ENCODE results near the gene MKNK1. TPM values are rescaled to one million over a fixed set of nuclear protein-coding genes. Genes with fewer than 3 reads are reported as not detected.
"Not testable (repeated sequence)": the region's sequence is repeated elsewhere in the genome, so short reads cannot be mapped to it uniquely, and the experiment has no call there.

MKNK1 gene
- polyA plus RNA-seq (2013, experiment 1 of 2): 13.0 TPM
- 17.2 TPM for polyA plus RNA-seq (2013, experiment 2 of 2)

DNA sequence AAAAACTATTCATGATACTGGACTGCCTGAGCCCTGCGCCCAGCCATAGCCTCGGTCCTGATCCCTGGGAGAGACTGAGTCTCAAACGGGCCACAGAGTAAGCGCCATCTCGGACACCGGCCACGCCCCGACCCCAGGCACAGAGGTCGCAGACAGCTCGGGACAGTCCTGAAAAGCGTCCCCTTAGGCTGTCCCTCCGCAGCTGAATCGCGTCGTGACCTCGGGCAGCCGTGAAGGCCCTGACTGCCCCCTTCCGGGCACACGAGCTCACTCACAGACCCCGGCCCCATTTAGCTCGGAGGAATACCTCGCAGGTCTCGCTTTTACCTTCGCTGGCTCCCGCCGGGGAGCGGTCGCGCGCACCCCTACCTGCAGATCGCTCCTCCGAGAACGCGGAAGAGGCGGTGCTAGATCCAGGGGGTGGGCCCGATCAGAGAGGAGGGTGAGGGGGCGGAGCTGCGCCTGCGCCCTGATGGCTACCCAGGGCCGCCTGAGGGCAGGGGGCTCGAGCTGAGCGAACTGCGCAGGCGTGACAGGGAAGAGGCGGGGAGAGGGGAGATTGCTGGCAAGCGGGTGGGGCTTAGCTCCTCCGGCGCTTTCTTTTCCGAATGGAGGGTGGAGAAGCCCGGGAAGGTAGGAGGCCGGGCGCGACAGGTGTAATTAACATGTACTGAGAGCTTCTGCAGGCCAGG lies at the start of gene MKNK1:
TSS of gene MKNK1 (minus strand) at position 411 of the 692 bp plus-strand sequence. CDS start 20,941 bp downstream, outside the sequence.
- Histone ChIP-seq H3K27me3 (ENCODE audit: insufficient read depth, low read length) (no peaks in the 10 kb centered on the region), H3K36me3 (ENCODE audit: insufficient read depth, low read length) (peaks cover 3% of the 10 kb centered on the region; the same call in 1 of the 2 replicates), H3K9ac (ENCODE audit: low read depth, low read length) (peak within 1 kb of the TSS; percentile 61), H3K4me1 (ENCODE audit: insufficient read depth, low read length) (peaks cover 13% of the 10 kb centered on the region), H3K9me3 (ENCODE audit: insufficient read depth, low read depth, low read length) (no peaks in the 10 kb centered on the region), H3K27ac (ENCODE audit: low read depth, low read length) (no peak within 1 kb of the TSS; the same call in 1 of the 2 replicates), H3K4me3 (ENCODE audit: low read length) (peak within 1 kb of the TSS; percentile 68)
- under 1% methylated on average over 53 of the region's 53 CpGs for WGBS

DNA sequence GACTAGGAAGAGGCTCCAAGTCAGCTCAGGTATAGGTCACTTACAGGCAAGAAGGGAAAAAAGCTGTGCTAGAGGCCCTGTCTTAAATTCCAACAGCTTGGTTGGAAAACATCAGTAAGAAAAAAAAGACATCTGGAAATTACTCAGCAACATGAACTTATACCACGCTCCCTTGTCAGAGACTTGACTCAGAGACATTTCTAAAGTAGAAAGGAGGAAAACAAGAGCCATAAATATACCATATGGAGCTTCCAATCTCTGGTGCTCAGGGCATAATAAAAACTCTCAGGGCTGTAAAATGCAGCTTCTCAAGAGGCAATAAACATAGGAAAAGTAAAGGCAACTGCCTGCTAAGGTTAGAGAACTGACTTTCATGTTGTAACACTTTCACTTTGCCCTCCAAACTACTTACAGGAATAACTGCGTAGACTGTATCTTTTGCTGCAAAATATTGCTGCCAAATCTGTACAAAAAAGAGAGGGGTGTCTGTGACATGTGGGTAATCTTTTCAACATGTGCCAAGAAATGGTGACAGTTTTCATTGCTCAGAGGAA lies 49.4 kb upstream of the MKNK1 start:
- Histone ChIP-seq H3K27ac (ENCODE audit: low read depth, low read length) (no peak overlapping the region), H3K4me3 (ENCODE audit: low read length) (no peak overlapping the region), H3K9me3 (ENCODE audit: insufficient read depth, low read depth, low read length) (peaks cover 13% of the 10 kb centered on the region; the same call in 1 of the 2 replicates), H3K4me1 (ENCODE audit: insufficient read depth, low read length) (no peaks in the 10 kb centered on the region), H3K27me3 (ENCODE audit: insufficient read depth, low read length) (no peaks in the 10 kb centered on the region), H3K36me3 (ENCODE audit: insufficient read depth, low read length) (peaks cover 82% of the 10 kb centered on the region), H3K9ac (ENCODE audit: low read depth, low read length) (no peak overlapping the region)
- WGBS: 94% methylated on average over 2 of the region's 2 CpGs

DNA sequence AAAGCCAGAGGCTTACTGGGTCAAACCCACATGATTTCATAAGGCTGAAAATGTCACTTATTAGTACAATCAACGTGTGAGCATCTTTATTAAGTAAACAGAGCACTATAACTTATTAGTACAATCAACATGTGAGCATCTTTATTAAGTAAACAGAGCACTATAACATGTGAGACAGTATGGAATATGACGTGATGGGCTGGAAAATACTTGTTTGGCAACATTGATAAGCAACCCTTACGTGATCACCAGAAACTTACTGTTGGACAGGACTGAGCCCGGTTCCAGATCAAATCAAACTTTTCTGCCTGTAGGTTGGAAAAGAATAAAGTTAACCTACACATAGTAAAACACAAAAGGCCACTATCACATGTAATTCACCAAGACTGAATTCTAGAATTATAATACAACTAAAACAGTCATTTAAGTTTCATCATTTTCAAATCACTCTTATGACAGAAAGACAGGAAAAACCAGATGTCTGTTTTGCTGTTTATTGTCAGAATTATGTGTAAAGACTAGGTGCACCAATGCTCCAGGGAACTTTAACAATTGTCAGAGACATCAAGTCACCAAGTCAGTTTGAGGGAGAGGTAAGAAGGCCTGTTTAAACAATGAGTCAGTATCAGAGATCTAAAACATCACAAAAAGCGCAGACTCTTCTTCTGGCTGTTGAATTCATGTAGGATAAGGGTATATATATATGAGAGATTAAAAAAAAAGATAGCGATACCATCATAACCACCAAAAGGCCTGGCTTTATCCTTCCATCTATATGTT lies 48.4 kb upstream of the MKNK1 start:
- no peak overlapping the region for H3K27ac ChIP-seq (ENCODE audit: low read depth, low read length)
- H3K9ac ChIP-seq (ENCODE audit: low read depth, low read length): no peak overlapping the region
- H3K4me1 ChIP-seq (ENCODE audit: insufficient read depth, low read length): no peaks in the 10 kb centered on the region
- no peaks in the 10 kb centered on the region for H3K27me3 ChIP-seq (ENCODE audit: insufficient read depth, low read length)
- H3K9me3 ChIP-seq (ENCODE audit: insufficient read depth, low read depth, low read length): peaks cover 13% of the 10 kb centered on the region; the same call in 1 of the 2 replicates
- 98% methylated on average over 4 of the region's 6 CpGs for WGBS
- peaks cover 79% of the 10 kb centered on the region for H3K36me3 ChIP-seq (ENCODE audit: insufficient read depth, low read length)
- H3K4me3 ChIP-seq (ENCODE audit: low read length): no peak overlapping the region

GRCh38 chr1:46651152-46651551 lies 47.1 kb upstream of the MKNK1 start:
- 100% methylated on average over 1 of the region's 3 CpGs for WGBS
- not testable (repeated sequence) for H3K27me3 ChIP-seq (ENCODE audit: insufficient read depth, low read length); H3K4me3 ChIP-seq (ENCODE audit: low read length); H3K27ac ChIP-seq (ENCODE audit: low read depth, low read length); H3K9ac ChIP-seq (ENCODE audit: low read depth, low read length); H3K4me1 ChIP-seq (ENCODE audit: insufficient read depth, low read length)
- Histone ChIP-seq H3K9me3 (ENCODE audit: insufficient read depth, low read depth, low read length) (peaks cover 13% of the 10 kb centered on the region; the same call in 1 of the 2 replicates), H3K36me3 (ENCODE audit: insufficient read depth, low read length) (peaks cover 79% of the 10 kb centered on the region)

DNA sequence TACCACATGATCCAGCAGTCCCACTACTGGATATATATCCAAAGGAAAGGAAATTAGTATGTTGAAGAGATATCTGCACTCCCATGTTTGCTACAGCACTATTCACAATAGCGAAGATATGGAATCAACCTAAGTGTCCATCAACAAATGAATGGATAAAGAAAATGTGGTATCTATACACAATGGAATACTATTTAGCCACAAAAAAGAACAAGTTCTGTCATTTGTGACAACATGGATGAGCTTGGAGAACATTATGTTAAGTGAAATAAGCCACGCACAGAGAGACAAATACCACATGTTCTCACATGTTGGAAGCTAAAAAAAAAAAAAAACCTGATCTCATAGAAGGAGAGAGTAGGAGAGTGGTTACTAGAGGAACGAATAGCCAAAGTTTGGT lies 46.4 kb upstream of the MKNK1 start:
- Histone ChIP-seq H3K4me1 (ENCODE audit: insufficient read depth, low read length) (no peaks in the 10 kb centered on the region), H3K27me3 (ENCODE audit: insufficient read depth, low read length) (no peaks in the 10 kb centered on the region), H3K4me3 (ENCODE audit: low read length) (no peak overlapping the region), H3K36me3 (ENCODE audit: insufficient read depth, low read length) (peaks cover 72% of the 10 kb centered on the region), H3K9me3 (ENCODE audit: insufficient read depth, low read depth, low read length) (peaks cover 13% of the 10 kb centered on the region; the same call in 1 of the 2 replicates), H3K27ac (ENCODE audit: low read depth, low read length) (no peak overlapping the region), H3K9ac (ENCODE audit: low read depth, low read length) (no peak overlapping the region)
- WGBS: 88% methylated on average over 1 of the region's 3 CpGs

GRCh38 chr1:46649764-46650163 lies 45.7 kb upstream of the MKNK1 start:
- H3K27ac ChIP-seq (ENCODE audit: low read depth, low read length): no peak overlapping the region
- WGBS: 97% methylated on average over 2 of the region's 2 CpGs

GRCh38 chr1:46647611-46648010 lies 43.5 kb upstream of the MKNK1 start:
- Histone ChIP-seq H3K9me3 (ENCODE audit: insufficient read depth, low read depth, low read length) (peaks cover 13% of the 10 kb centered on the region; the same call in 1 of the 2 replicates), H3K27ac (ENCODE audit: low read depth, low read length) (no peak overlapping the region), H3K4me3 (ENCODE audit: low read length) (no peak overlapping the region), H3K4me1 (ENCODE audit: insufficient read depth, low read length) (no peaks in the 10 kb centered on the region), H3K27me3 (ENCODE audit: insufficient read depth, low read length) (no peaks in the 10 kb centered on the region), H3K9ac (ENCODE audit: low read depth, low read length) (no peak overlapping the region), H3K36me3 (ENCODE audit: insufficient read depth, low read length) (peaks cover 61% of the 10 kb centered on the region)
- WGBS: 96% methylated on average over 3 of the region's 3 CpGs

More at GRCh38 chr1:46649764-46650163, 45.7 kb upstream of the MKNK1 start:
- no peak overlapping the region for H3K9ac ChIP-seq (ENCODE audit: low read depth, low read length)
- H3K9me3 ChIP-seq (ENCODE audit: insufficient read depth, low read depth, low read length): peaks cover 13% of the 10 kb centered on the region; the same call in 1 of the 2 replicates
- no peaks in the 10 kb centered on the region for H3K4me1 ChIP-seq (ENCODE audit: insufficient read depth, low read length)
- H3K27me3 ChIP-seq (ENCODE audit: insufficient read depth, low read length): no peaks in the 10 kb centered on the region
- no peak overlapping the region for H3K4me3 ChIP-seq (ENCODE audit: low read length)
- H3K36me3 ChIP-seq (ENCODE audit: insufficient read depth, low read length): peaks cover 68% of the 10 kb centered on the region

GRCh38 chr1:46646844-46647243 lies 42.8 kb upstream of the MKNK1 start:
- H3K4me1 ChIP-seq (ENCODE audit: insufficient read depth, low read length): no peaks in the 10 kb centered on the region
- H3K9ac ChIP-seq (ENCODE audit: low read depth, low read length): no peak overlapping the region
- H3K27me3 ChIP-seq (ENCODE audit: insufficient read depth, low read length): no peaks in the 10 kb centered on the region
- peaks cover 13% of the 10 kb centered on the region; the same call in 1 of the 2 replicates for H3K9me3 ChIP-seq (ENCODE audit: insufficient read depth, low read depth, low read length)
- peaks cover 59% of the 10 kb centered on the region for H3K36me3 ChIP-seq (ENCODE audit: insufficient read depth, low read length)
- H3K27ac ChIP-seq (ENCODE audit: low read depth, low read length): no peak overlapping the region
- WGBS: 96% methylated on average over 2 of the region's 2 CpGs
- H3K4me3 ChIP-seq (ENCODE audit: low read length): no peak overlapping the region

DNA sequence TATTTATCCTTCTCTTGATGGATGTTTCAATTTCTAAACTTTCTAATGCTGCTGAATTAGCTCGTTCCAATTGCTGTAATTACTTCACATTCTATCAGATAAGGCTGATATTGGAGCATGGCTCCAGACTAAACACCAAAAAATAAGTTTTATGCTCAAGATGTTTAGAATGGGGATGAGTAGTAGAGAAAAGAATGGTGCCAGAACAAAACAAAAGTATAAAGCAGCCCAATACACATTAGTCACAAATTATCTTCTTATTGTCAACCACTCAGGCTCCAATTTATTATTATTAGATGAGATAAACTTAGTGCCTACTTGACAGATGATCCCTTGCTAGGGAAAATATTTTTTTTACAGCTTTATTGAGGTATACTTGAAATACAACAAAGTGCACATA lies 42.3 kb upstream of the MKNK1 start:
- Histone ChIP-seq H3K27ac (ENCODE audit: low read depth, low read length) (no peak overlapping the region), H3K4me3 (ENCODE audit: low read length) (no peak overlapping the region), H3K4me1 (ENCODE audit: insufficient read depth, low read length) (no peaks in the 10 kb centered on the region), H3K27me3 (ENCODE audit: insufficient read depth, low read length) (no peaks in the 10 kb centered on the region), H3K9ac (ENCODE audit: low read depth, low read length) (no peak overlapping the region), H3K9me3 (ENCODE audit: insufficient read depth, low read depth, low read length) (peaks cover 13% of the 10 kb centered on the region; the same call in 1 of the 2 replicates), H3K36me3 (ENCODE audit: insufficient read depth, low read length) (peaks cover 58% of the 10 kb centered on the region)
- 100% methylated on average over 1 of the region's 1 CpG for WGBS

GRCh38 chr1:46645815-46646214 lies 41.7 kb upstream of the MKNK1 start:
- H3K27ac ChIP-seq (ENCODE audit: low read depth, low read length): no peak overlapping the region
- H3K36me3 ChIP-seq (ENCODE audit: insufficient read depth, low read length): peaks cover 58% of the 10 kb centered on the region
- WGBS: 95% methylated on average over 4 of the region's 4 CpGs
- H3K9ac ChIP-seq (ENCODE audit: low read depth, low read length): no peak overlapping the region
- no peaks in the 10 kb centered on the region for H3K4me1 ChIP-seq (ENCODE audit: insufficient read depth, low read length)
- H3K4me3 ChIP-seq (ENCODE audit: low read length): no peak overlapping the region
- peaks cover 13% of the 10 kb centered on the region; the same call in 1 of the 2 replicates for H3K9me3 ChIP-seq (ENCODE audit: insufficient read depth, low read depth, low read length)
- no peaks in the 10 kb centered on the region for H3K27me3 ChIP-seq (ENCODE audit: insufficient read depth, low read length)

- Histone ChIP-seq H3K4me1 (ENCODE audit: insufficient read depth, low read length) (no peaks in the 10 kb centered on the region), H3K27me3 (ENCODE audit: insufficient read depth, low read length) (no peaks in the 10 kb centered on the region), H3K36me3 (ENCODE audit: insufficient read depth, low read length) (peaks cover 40% of the 10 kb centered on the region), H3K4me3 (ENCODE audit: low read length) (no peak overlapping the region), H3K9ac (ENCODE audit: low read depth, low read length) (no peak overlapping the region), H3K9me3 (ENCODE audit: insufficient read depth, low read depth, low read length) (no peaks in the 10 kb centered on the region), H3K27ac (ENCODE audit: low read depth, low read length) (no peak overlapping the region)
Observed at GRCh38 chr1:46643368-46643775, 39.3 kb upstream of the MKNK1 start.
